Dermis microvascular lymphatic vessel endothelial cell (primary cell): ENCODE results near the gene SLC9A1. TPM values are rescaled to one million over a fixed set of nuclear protein-coding genes. Genes with fewer than 3 reads are reported as not detected.

Experiments used
- DNase-seq, 2 donors: peaks; one replicate each; pipeline versions ENCODE4 v3.0.0 to v3.0.0-alpha.2; 2010; ENCODE audit warnings: low read depth in 2 of 2
- total RNA-seq: library from RNA; depleted of rRNA; stranded (reverse); fragments of >200 nt; gene quantifications from 2 replicates; pipeline ENCODE4 v1.2.1, GENCODE V29; 2014

The SLC9A1 gene
- total RNA-seq, 1 donor from 2014 or later: 3.9 TPM

GRCh38 chr1:27103498-27103897 is 51.4 kb downstream of the SLC9A1 start:
- no peak for DNase-seq

GRCh38 chr1:27102707-27103468 is 52.0 kb downstream of the SLC9A1 start:
- peak; percentile 7 to 55 for DNase-seq

GRCh38 chr1:27102134-27102706 is 52.7 kb downstream of the SLC9A1 start:
- no peak for DNase-seq

GRCh38 chr1:27101696-27102095 is 53.2 kb downstream of the SLC9A1 start:
- DNase-seq: no peak

GRCh38 chr1:27101054-27101491 is 53.9 kb downstream of the SLC9A1 start:
- DNase-seq: no peak

- no peak for DNase-seq
Observed at GRCh38 chr1:27100335-27101053, 54.4 kb downstream of the SLC9A1 start.

- no peak for DNase-seq
Observed at GRCh38 chr1:27099587-27100334, 55.2 kb downstream of the SLC9A1 start.

GRCh38 chr1:27099135-27099586 is 55.8 kb downstream of the SLC9A1 start:
- no peak for DNase-seq

- DNase-seq: no peak
Observed at GRCh38 chr1:27098431-27099134, 56.3 kb downstream of the SLC9A1 start.

GRCh38 chr1:27097484-27097917 is 57.4 kb downstream of the SLC9A1 start:
- DNase-seq: peak; percentile 25 to 56

- DNase-seq: no peak
Observed at GRCh38 chr1:27095576-27095975, 59.3 kb downstream of the SLC9A1 start.

GRCh38 chr1:27092888-27093287 is 62.0 kb downstream of the SLC9A1 start:
- no peak for DNase-seq

GRCh38 chr1:27090911-27091310 is 64.0 kb downstream of the SLC9A1 start:
- DNase-seq: no peak

GRCh38 chr1:27087371-27088220 is 67.3 kb downstream of the SLC9A1 start:
- DNase-seq: no peak

GRCh38 chr1:27086628-27087027 is 68.3 kb downstream of the SLC9A1 start:
- DNase-seq: no peak

GRCh38 chr1:27086026-27086425 is 68.9 kb downstream of the SLC9A1 start:
- no peak for DNase-seq

GRCh38 chr1:27084107-27084506 is 70.8 kb downstream of the SLC9A1 start:
- DNase-seq: no peak

GRCh38 chr1:27077968-27078367 is 77.0 kb downstream of the SLC9A1 start:
- DNase-seq: no peak

- DNase-seq: no peak
Observed at GRCh38 chr1:27076803-27077202, 78.1 kb downstream of the SLC9A1 start.

- peak in 1 of 2 donors; percentile 39 for DNase-seq
Observed at GRCh38 chr1:27074175-27074780, 80.6 kb downstream of the SLC9A1 start.
